NCI-H2196 (cell line): ENCODE data around the gene FER.
"Not testable (repeated sequence)": the region's sequence is repeated elsewhere in the genome, so short reads cannot be mapped to it uniquely, and the experiment has no call there.

Source experiments
- DNase-seq: peaks from one replicate; lab custom pipeline; 2025; ENCODE audit not compliant: unreplicated experiment; lab: John Stamatoyannopoulos, UW

The FER gene

GRCh38 chr5:108743846-108744245 lies 3.9 kb upstream of the FER start:
- DNase-seq: no peak

DNA sequence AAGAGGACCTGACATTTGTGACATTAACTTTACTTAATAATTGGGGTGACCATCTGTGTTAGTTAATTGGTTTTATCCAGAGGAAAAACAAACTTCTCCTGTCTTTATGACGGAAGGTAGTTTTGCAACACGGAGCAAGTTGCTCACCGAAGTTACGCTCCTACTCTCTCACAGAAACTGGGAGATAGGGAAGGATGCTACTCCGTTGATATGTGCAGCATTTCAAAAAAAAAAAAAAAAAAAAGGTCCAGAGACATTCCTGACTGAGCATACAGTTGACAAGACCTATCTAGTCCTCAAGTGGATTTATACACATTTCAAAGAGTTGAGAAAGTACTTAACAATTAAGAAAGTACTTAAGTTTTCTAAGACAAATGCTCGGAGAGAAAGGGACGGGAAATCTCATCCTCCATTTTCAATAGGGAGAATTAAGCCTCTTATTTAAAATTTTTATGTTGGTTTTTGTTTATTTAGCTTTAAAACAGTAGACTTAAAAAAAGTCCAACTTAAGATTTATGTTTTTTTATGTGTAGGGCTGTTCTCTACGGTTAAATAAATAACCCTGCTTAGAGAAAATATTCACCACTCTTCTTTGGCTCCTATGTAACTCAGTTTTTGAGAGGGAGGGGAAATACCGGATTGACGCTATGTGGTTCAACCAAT lies 455 bp upstream of the FER start:
- DNase-seq: no peak

DNA sequence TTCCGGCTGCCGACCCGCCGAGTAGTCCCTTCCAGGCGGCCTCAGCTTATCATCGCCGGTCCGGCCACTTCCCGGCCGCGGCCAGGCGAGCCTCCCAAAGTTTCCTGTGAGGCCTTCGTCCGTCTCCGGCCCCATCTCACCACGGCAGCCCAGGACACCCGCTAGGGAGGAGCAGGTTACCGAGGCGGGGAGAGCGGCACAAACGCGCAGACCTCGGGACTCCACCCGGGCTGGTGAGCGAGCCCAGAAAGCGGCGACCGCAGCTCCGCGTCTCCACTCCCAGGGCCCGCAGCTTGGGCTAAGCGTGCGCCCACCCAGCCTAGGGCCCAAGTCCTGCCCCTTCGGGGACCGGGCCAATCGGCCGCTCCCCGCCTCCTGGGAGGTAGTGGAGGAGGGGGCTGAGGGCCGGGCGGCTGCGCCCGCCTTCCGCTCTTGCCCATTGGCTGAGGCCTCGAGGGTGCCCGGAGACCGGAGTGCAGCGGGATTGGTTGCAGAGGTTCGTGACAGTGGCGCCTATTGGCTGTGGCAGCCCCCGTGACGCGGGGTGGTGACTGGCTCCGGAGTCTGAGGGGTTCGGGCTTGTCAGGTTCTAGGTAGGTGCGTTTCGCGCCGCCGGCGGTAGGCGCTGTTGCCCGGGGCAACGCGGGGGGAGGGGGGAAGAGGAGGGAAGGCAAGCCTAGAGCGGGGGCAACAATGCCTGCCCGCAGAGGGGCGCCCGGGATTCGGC lies 867 bp downstream of the FER start:
- peak; percentile 96 for DNase-seq

GRCh38 chr5:108749128-108749861 lies 1.6 kb downstream of the FER start:
- DNase-seq: no peak

DNA sequence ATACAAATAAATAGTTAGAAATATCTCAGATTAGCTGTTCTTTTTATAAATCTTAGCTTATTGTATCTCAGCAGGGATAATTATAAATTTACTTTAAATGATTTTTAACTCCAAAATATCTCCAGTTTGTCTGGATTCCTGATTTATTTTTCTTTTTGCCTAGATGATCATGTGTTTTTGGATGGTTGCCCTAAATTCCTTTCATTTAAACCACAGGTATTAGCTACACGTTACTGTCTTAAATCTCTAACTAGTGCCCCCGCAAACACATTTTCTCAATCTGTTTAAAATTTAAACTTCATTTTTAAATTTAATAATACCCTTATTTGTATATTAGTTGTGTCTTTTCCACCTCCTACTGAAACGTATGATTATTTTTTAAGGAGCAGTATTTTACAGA lies 5.6 kb downstream of the FER start:
- no peak for DNase-seq

DNA sequence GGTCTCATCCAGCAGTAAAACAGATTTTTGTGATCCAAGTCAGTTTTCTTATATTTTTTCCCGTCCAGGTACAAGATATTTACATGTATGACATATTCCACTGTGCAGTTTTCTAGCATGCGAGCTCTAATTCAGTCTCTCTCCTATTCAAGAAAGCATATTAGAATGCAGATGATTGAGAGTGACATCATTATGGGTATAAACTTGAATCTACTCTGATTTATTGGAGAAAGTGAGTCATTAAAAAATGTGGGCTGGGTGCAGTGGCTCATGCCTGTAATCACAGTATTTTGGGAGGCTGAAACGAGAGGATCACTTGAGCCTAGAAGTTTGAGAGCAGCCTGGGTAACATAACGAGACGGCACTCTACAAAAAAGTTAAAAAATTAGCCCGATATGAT lies 6.2 kb downstream of the FER start:
- no peak for DNase-seq

- no peak for DNase-seq
Observed at GRCh38 chr5:108760512-108760911, 12.8 kb downstream of the FER start.

- DNase-seq: no peak
Observed at GRCh38 chr5:108762660-108763059, 15.0 kb downstream of the FER start.

DNA sequence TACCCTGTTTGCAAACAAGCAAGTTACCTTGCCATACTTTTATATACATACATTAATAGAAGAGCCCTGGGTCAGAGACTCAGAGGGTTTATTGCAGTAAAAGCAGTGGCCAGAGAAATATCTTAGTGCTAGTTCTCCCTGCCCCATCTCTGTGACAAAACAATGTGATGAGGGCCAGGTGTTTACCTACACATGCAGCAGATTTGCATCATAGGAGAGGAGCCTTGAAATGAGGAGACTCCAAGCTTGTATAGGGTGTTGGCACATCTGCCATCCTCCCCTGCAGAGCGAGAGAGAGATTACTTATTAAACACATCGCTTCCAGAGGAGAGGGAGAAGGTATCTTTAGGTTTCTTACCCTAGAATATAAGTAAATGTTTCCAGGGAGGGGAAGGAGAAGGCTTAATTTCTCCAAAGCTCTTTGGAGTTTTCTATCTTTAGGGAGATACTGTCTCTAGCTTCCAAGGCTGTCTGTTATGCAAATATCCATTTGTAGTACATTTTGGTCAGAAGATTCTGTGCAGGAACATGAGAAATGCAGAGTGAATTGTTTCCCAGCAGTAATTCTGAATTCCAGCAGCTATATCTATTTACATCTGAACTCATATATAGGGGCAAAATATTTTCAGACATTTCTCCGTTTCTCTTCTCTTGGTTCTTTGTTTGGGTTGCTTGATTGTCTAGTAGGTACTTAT lies 15.7 kb downstream of the FER start:
- no peak for DNase-seq

DNA sequence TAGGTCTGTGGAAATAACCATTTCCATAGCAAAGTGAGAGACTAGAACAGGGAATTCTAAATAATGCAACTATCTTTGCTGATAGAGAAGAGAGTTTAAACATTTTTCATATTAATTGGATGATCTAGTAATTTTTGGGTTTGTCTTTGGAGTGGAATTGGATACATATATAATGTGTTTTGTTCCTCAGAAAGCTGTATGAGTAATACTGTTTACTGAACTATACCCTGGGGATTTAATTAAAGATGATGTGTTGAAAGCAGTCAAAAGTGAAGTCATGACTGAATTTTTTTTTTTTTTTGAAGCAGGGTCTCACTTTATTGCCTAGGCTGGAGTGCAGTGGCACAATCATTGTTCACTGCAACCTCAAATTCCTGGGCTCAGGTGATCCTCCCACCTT lies 17.9 kb downstream of the FER start:
- DNase-seq: no peak

- DNase-seq: not testable (repeated sequence)
Observed at GRCh38 chr5:108766916-108767315, 19.2 kb downstream of the FER start.

- no peak for DNase-seq
Observed at GRCh38 chr5:108769352-108769751, 21.7 kb downstream of the FER start.

DNA sequence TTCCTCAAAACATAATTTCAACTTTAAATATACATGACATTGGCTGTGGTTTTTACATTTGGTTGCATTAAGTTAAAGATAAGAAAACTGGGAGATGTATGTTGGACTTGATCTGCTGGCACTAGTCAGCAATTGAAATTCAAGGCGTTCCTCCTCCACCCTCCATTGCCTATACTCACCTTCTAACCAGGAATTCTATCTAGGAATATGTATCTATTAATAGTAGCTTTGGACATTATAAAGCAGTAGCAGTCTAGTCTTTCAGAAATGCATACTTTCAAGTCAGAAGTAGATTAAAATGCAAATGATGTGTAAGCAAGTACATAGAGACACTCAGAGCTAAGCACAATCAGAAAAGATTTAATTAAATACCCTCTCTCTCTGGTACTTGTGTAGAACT lies 24.9 kb downstream of the FER start:
- DNase-seq: no peak

GRCh38 chr5:108773330-108773729 lies 25.6 kb downstream of the FER start:
- DNase-seq: no peak

DNA sequence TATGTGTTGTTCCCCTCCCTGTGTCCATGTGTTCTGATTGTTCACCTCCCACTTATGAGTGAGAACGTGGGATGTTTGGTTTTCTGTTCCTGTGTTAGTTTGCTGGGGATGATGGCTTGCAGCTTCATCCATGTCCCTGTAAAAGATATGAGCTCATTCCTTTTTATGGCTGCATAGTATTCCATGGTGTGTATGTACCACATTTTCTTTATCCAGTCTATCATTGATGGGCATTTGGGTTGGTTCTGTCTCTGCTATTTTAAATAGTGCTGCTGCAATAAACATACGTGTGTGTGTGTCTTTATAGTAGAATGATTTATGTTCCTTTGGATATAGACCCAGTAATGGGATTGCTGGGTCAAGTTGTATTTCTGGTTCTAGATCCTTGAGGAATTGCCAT lies 26.4 kb downstream of the FER start:
- not testable (repeated sequence) for DNase-seq

GRCh38 chr5:108777582-108777981 lies 29.9 kb downstream of the FER start:
- DNase-seq: not testable (repeated sequence)

DNA sequence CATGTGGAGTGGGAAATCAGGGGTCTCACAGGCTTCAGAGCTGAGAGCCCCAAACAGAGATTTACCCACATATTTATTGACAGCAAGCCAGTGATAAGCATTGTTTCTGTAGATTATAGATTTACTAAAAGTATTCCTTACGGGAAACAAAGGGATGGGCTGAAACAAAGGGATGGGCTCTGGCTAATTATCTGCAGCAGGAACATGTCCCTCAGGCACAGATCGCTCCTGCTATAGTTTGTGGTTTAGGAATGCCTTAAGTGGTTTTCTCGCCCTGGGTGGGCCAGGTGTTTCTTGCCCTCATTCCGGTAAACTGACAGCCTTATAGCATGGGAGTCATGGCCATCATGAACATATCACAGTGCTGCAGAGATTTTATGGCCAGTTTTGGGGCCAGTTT lies 36.9 kb downstream of the FER start:
- DNase-seq: not testable (repeated sequence)

- DNase-seq: no peak
Observed at GRCh38 chr5:108786806-108787483, 39.2 kb downstream of the FER start.

GRCh38 chr5:108788142-108788541 lies 40.4 kb downstream of the FER start:
- no peak for DNase-seq

DNA sequence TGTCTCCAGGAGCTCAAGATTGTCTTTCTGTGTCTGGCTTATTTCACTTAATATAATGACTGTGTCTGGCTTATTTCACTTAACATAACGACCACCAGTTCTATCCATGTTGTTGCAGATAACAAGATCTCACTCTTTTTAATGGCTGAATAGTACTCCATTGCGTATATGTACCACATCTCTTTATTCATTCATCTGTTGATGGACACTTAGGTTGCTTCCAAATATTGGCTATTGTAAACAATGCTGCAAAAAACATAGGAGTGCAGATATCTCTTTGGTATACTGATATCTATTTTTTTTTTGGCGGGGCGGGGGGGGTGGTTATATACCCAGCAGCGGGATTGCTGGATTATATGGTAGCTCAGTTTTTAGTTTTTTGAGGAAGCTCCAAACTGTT lies 45.5 kb downstream of the FER start:
- no peak for DNase-seq

DNA sequence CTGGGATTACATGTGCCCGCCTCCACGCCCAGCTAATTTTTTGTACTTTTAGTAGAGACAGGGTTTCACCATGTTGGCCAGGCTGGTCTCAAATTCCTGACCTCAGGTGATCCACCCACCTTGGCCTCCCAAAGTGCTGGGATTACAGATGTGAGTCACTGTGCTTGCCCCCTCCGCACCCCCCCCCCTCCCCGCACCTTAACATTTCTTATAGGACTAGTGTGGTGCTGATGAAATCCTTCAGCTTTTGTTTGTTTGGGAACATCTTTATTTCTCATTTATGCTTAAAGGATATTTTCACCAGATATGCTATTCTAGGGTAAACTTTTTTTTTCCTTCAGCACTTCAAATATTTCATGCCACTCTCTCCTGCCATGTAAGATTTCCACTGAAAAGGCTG lies 46.7 kb downstream of the FER start:
- DNase-seq: not testable (repeated sequence)
